WTC11 (cell line): ENCODE data around the gene CCDC43.

ENCODE experiments used
- JUN ChIP-seq: sonication (generic); formaldehyde crosslinking; IDR thresholded peaks from 2 replicates; pipeline ENCODE4 v1.8.0; 2023; ENCODE audit warnings: mild to moderate bottlenecking, missing genetic modification reagents
- TF ChIP-seq, protein P1 (sequence below): fragments of 200-600 bp; IDR thresholded peaks from 2 replicates; pipeline ENCODE4 v1.8.0; 2022; ENCODE audit warnings: antibody characterized with exemption

GRCh38 chr17:44653954-44654353 lies 35.6 kb downstream of the CCDC43 start:
- no peak for TF ChIP-seq JUN
- TF ChIP-seq, protein P1, sequence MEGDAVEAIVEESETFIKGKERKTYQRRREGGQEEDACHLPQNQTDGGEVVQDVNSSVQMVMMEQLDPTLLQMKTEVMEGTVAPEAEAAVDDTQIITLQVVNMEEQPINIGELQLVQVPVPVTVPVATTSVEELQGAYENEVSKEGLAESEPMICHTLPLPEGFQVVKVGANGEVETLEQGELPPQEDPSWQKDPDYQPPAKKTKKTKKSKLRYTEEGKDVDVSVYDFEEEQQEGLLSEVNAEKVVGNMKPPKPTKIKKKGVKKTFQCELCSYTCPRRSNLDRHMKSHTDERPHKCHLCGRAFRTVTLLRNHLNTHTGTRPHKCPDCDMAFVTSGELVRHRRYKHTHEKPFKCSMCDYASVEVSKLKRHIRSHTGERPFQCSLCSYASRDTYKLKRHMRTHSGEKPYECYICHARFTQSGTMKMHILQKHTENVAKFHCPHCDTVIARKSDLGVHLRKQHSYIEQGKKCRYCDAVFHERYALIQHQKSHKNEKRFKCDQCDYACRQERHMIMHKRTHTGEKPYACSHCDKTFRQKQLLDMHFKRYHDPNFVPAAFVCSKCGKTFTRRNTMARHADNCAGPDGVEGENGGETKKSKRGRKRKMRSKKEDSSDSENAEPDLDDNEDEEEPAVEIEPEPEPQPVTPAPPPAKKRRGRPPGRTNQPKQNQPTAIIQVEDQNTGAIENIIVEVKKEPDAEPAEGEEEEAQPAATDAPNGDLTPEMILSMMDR, result no peak
